ENCODE measurements around the gene PCGF3. TPM values are rescaled to one million over a fixed set of nuclear protein-coding genes. Genes with fewer than 3 reads are reported as not detected.

PCGF3 gene
- total and polyA plus RNA-seq, 12 donors, result 17.5 to 50.8 (median 21.9) TPM

GRCh38 chr4:687971-688853 lies 17.4 kb upstream of the PCGF3 start:
- Histone ChIP-seq H3K4me1 (peaks cover 21 to 48% (median 43%) of the 10 kb centered on the region in 9 donors), H3K27me3 (no peaks in the 10 kb centered on the region), H3K36me3 (peaks cover 0 to 6% (median 0%) of the 10 kb centered on the region in 9 donors), H3K9me3 (no peaks in the 10 kb centered on the region), H3K27ac (peak overlapping the region; percentile 53 to 93 (median 90)), H3K4me3 (peak overlapping the region; percentile 46 to 67 (median 64))
- TF ChIP-seq CTCF (IDR thresholded peaks at IDR 0.05), result no peak
- 73 to 74% methylated on average over 26 of the region's 26 CpGs for WGBS, 2 donors
- no peak for DNase-seq
- intact Hi-C loops (cut with DNase I), result loop anchor here in 1 of 10 donors (2.0 to 10.0 kb wide), 2 partner anchors 15 to 247 kb away; partner anchors contain the start of genes GAK and TMEM175
- peak in 6 of 8 donors; percentile 1 to 19 (median 4) for ATAC-seq

- intact Hi-C loops (cut with DNase I), result loop anchor here in 1 of 10 donors (2.0 to 10.0 kb wide), 2 partner anchors 14 to 246 kb away; partner anchors contain the start of genes GAK and TMEM175
- Histone ChIP-seq H3K27me3 (no peaks in the 10 kb centered on the region), H3K27ac (peak within 1 kb of the TSS; percentile 41 to 93 (median 90)), H3K4me1 (peaks cover 18 to 41% (median 35%) of the 10 kb centered on the region in 9 donors), H3K9me3 (no peaks in the 10 kb centered on the region), H3K4me3 (peak within 1 kb of the TSS; percentile 46 to 67 (median 64)), H3K36me3 (peaks cover 0 to 6% (median 0%) of the 10 kb centered on the region in 9 donors)
- ATAC-seq (peak; percentile 1 to 46 (median 25)), DNase-seq (peak; percentile 47 to 56)
- WGBS, 2 donors, result 12 to 14% methylated on average over 56 to 59 of the region's 59 CpGs
- peak in 1 of 9 donors; percentile 12 for TF ChIP-seq CTCF (IDR thresholded peaks at IDR 0.05)
Observed at GRCh38 chr4:688854-689681, 16.6 kb upstream of the PCGF3 start, which contains the start of gene SLC49A3. Gene SLC49A3 (minus strand): TSS chr4:689151. CDS start chr4:689127, 24 bp downstream.

GRCh38 chr4:689723-690122 lies 15.9 kb upstream of the PCGF3 start:
- ATAC-seq (no peak), DNase-seq (no peak)
- Histone ChIP-seq H3K27me3 (no peaks in the 10 kb centered on the region), H3K9me3 (no peaks in the 10 kb centered on the region), H3K27ac (peak overlapping the region in 9 of 10 donors; percentile 85 to 93 (median 90)), H3K4me3 (peak overlapping the region in 9 of 10 donors; percentile 52 to 67 (median 65)), H3K36me3 (peaks cover 0 to 6% (median 0%) of the 10 kb centered on the region in 9 donors), H3K4me1 (peaks cover 18 to 39% (median 34%) of the 10 kb centered on the region in 9 donors)
- intact Hi-C loops (cut with DNase I), result loop anchor here in 1 of 10 donors (2.0 to 10.0 kb wide), 2 partner anchors 13 to 245 kb away; partner anchors contain the start of genes GAK and TMEM175
- no peak for TF ChIP-seq CTCF (IDR thresholded peaks at IDR 0.05)
- WGBS, 2 donors, result 77 to 83% methylated on average over 8 of the region's 8 CpGs
